Measurements from ENCODE around the gene RPS28.
"Not testable (repeated sequence)": the region's sequence is repeated elsewhere in the genome, so short reads cannot be mapped to it uniquely, and the experiment has no call there.

The RPS28 gene

GRCh38 chr19:8342684-8343482 is 21.6 kb downstream of the RPS28 start, which contains the start of gene KANK3:
Gene KANK3, minus strand, starts transcription at chr19:8343262. Its CDS starts 5,434 bp downstream, at chr19:8337828.
- no peak for FAIRE-seq

GRCh38 chr19:8343483-8343844 is 22.2 kb downstream of the RPS28 start:
- no peak for FAIRE-seq

- FAIRE-seq, result not testable (repeated sequence)
These were observed 28.5 kb downstream of the RPS28 start for GRCh38 chr19:8349629-8350372.

GRCh38 chr19:8352134-8352827 is 31.0 kb downstream of the RPS28 start:
- FAIRE-seq, result no peak

GRCh38 chr19:8352845-8353244 is 31.5 kb downstream of the RPS28 start:
- not testable (repeated sequence) for FAIRE-seq

- no peak for FAIRE-seq
These were observed 34.5 kb downstream of the RPS28 start for GRCh38 chr19:8355631-8356402.

GRCh38 chr19:8357007-8357521 is 35.8 kb downstream of the RPS28 start:
- FAIRE-seq, result no peak

GRCh38 chr19:8358948-8359347 is 37.7 kb downstream of the RPS28 start:
- FAIRE-seq, result no peak

- no peak for FAIRE-seq
These were observed 38.9 kb downstream of the RPS28 start for GRCh38 chr19:8360196-8360595.

- FAIRE-seq, result no peak
These were observed 40.9 kb downstream of the RPS28 start for GRCh38 chr19:8361921-8362793.

- no peak for FAIRE-seq
These were observed 42.8 kb downstream of the RPS28 start, which contains the start of gene ANGPTL4 for GRCh38 chr19:8363803-8364771. Gene ANGPTL4, plus strand, starts transcription at chr19:8364155. Its CDS starts 167 bp downstream, at chr19:8364322.

GRCh38 chr19:8366121-8366581 is 44.9 kb downstream of the RPS28 start:
- FAIRE-seq, result no peak

GRCh38 chr19:8366961-8367326 is 45.6 kb downstream of the RPS28 start:
- FAIRE-seq, result no peak

GRCh38 chr19:8367327-8368001 is 46.2 kb downstream of the RPS28 start:
- no peak for FAIRE-seq

GRCh38 chr19:8370176-8371010 is 49.1 kb downstream of the RPS28 start:
- no peak for FAIRE-seq

- FAIRE-seq, result no peak
These were observed 49.9 kb downstream of the RPS28 start for GRCh38 chr19:8371011-8371804.

All from A204.1 (cell line).